MM.1S (cell line): ENCODE data around the gene ITPRIPL1.

Source experiments
- EZH2phosphoT487 ChIP-seq: fragments of 300-600 bp; sonication (generic); IDR thresholded peaks from 2 replicates; pipeline ENCODE4 v1.6.1; 2018; ENCODE audit warnings: antibody characterized with exemption, low read length
- TF ChIP-seq, protein P1 (sequence below): fragments of 300-600 bp; sonication (generic); IDR thresholded peaks from 2 replicates; pipeline ENCODE4 v1.5.1; 2016; ENCODE audit warnings: antibody characterized with exemption, low read length, mixed read lengths

DNA sequence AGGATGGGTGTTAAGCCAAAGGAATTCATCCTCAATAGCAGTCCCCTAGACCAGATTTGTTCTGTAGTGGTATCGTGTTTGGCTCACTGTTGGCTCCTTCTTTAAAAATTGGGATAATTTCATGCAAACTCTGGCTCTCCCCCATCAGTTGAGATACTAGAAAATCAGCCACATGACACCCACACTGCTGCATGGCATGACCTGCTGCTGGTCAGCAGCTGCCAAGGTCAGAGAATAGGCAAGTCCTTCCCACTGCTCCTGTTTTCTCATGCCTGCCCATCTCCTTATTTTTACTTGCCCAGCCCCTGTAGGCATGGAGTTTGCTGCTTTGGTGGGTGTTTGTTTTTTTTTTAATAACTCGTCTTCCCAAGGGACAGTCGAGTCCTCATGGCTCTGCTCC, 18.7 kb upstream of the ITPRIPL1 start:
- TF ChIP-seq, protein P1, sequence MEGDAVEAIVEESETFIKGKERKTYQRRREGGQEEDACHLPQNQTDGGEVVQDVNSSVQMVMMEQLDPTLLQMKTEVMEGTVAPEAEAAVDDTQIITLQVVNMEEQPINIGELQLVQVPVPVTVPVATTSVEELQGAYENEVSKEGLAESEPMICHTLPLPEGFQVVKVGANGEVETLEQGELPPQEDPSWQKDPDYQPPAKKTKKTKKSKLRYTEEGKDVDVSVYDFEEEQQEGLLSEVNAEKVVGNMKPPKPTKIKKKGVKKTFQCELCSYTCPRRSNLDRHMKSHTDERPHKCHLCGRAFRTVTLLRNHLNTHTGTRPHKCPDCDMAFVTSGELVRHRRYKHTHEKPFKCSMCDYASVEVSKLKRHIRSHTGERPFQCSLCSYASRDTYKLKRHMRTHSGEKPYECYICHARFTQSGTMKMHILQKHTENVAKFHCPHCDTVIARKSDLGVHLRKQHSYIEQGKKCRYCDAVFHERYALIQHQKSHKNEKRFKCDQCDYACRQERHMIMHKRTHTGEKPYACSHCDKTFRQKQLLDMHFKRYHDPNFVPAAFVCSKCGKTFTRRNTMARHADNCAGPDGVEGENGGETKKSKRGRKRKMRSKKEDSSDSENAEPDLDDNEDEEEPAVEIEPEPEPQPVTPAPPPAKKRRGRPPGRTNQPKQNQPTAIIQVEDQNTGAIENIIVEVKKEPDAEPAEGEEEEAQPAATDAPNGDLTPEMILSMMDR, result no peak
- TF ChIP-seq EZH2phosphoT487, result no peak
